GM13977 (cell line): Measurements from ENCODE around the gene MGAT4D.
"Not testable (repeated sequence)": the region's sequence is repeated elsewhere in the genome, so short reads cannot be mapped to it uniquely, and the experiment has no call there.

ENCODE experiments used
- DNase-seq: peaks from one replicate; pipeline ENCODE4 v3.0.0; 2012; ENCODE audit warnings: low spot score
- in situ Hi-C: fragments of 300-500 bp; cut with MboI; formaldehyde crosslinking; loops from one replicate; pipeline ENCODE4 v1.12.0; 2022; ENCODE audit warnings: low sequenced_read_pairs, low pct_unique_long_range_greater_than_20kb, mixed read lengths, inconsistent platforms; ENCODE audit not compliant: unreplicated experiment
- TF ChIP-seq, protein P1 (sequence below): IDR thresholded peaks from 2 replicates; pipeline ENCODE4 v1.5.1; 2012; ENCODE audit warnings: mild to moderate bottlenecking, control low read depth; ENCODE audit not compliant: insufficient read depth; ENCODE audit errors: extremely low read depth, missing control alignments

The MGAT4D gene

DNA sequence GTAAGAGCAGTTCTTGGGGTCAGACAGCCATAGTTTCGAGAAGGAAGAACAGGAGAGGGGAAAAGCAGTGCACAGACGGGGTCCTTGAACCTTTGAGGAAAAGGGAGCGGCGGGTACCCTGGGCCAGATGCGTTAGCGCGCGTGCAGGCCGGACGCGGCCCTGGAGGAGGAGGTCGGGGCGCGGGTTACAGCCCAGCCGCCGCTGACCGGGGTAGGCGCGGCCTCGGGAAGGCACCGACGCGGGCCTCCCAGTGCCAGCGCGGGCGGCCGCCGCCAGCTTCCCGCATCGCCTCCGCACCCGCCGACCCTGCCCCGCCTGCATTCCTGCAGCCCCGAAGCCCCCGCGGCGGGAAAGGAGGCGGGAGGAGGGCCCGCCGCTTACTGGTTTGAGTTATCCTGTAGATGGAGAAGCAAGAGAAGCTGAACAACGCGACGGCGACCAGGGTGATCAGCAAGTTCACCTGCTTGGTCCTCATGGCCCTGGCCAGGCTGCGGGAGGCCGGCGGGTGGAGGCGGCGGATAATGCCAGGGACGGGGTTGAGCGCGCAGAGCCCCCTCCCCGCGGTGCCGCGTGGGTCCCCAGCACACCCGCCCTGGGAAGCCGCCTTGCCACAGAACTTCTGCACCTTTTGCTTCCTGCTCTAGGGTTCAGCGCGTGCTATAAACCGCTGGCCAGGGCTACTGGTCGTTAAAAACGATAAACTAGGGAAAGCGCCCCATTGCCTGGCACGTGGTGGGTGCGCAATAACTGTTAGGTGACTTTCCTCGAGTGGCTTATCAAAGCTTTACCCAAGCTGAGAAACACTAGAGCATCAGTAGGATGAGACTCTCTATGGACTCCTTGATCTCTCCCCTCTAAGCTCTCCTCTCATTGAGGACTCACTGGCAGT lies at the start of gene MGAT4D:
MGAT4D (minus strand) TSS at position 547 of the 890 bp plus-strand sequence; CDS start at position 476, 71 bp downstream.
- DNase-seq = no peak
- in situ Hi-C loops = no loop called here
- TF ChIP-seq, protein P1, sequence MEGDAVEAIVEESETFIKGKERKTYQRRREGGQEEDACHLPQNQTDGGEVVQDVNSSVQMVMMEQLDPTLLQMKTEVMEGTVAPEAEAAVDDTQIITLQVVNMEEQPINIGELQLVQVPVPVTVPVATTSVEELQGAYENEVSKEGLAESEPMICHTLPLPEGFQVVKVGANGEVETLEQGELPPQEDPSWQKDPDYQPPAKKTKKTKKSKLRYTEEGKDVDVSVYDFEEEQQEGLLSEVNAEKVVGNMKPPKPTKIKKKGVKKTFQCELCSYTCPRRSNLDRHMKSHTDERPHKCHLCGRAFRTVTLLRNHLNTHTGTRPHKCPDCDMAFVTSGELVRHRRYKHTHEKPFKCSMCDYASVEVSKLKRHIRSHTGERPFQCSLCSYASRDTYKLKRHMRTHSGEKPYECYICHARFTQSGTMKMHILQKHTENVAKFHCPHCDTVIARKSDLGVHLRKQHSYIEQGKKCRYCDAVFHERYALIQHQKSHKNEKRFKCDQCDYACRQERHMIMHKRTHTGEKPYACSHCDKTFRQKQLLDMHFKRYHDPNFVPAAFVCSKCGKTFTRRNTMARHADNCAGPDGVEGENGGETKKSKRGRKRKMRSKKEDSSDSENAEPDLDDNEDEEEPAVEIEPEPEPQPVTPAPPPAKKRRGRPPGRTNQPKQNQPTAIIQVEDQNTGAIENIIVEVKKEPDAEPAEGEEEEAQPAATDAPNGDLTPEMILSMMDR = no peak

DNA sequence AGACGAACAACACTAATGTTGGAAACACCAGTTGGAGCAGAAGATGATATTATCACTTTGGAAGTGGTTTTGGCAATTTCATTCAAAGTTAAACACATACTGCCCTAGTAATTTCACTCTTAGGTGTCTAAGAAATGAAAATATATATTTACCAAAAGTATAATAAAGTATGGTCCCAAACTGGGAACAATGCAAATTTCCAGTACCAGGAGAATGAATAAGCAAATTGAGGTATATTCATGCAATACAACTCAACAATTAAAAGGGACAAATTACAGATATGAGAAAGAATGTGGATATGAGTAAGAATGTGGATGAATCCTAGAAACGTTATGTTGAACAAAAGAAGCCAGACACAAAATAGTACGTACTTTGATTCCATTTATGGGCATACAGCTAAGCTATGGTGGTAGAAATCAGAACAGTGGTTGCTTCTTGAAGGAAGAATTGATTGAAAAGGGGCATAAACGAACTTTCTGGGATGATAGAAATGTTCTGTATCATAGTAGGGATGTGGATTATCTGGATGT lies 35.9 kb upstream of the MGAT4D start:
- DNase-seq = no peak
- TF ChIP-seq, protein P1 = no peak
- in situ Hi-C loops = no loop called here

DNA sequence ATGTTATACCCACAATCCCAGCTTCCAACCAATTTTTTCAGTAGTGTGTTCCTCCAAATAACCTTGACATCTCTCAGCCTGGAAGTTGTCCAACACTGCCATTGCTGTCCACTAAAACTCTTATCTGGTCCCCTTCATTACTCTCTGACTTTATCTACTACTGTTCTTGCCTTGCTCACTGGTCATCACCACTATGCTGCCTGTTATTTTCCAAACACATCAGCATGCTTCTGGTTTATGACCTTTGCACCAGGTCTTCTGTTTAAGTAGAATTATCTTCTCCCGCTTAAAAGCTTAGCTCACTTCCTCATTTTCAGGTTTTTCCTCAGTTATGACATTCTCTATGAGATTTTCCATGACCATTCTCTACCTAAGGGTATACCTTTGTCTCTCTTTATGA lies 31.3 kb upstream of the MGAT4D start:
- in situ Hi-C loops = no loop called here
- TF ChIP-seq, protein P1 = no peak
- DNase-seq = no peak

DNA sequence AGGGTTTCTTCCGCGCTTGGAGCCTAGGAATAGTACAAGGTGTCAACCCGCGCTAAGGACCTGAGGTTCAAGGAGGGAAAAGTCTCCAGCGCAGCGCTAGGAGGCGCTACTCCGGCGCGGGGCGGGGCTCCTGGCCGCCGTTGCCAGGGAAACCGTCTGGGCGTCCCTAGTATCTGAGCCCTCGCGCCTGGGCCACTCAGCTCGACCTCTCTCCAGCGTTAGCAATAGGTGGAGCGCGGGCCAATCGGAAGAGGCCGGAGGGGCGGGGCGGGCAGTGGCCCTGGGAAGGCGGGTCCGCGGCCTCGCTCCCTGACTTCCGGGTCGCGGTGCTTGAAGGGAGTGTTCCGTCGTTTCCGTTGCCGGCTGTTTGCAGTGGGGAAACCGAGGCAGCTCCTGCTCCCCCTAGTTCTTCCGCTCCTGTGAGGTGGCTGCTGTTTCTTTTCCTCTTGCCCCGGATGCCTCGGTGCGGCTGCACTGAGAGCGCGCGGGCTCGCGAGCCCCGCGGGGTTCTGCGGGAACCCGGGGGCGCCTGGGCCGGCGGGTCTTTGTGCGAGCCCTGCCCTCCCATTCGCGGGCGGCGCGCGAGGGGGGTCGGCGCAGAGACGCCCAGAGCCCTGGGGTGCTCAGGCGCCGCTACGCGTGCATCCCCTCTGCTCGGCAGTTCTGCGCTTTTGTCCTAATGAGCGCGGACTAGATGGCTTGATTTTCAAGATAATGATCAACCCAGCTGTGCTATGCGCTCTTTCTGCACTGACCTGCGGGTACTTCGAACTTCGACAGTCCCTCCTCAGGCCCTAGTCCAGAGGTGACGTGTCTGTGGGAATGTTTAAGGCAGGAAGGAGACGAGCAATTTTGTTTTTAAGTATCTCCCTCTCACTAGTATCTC lies 26.0 kb upstream of the MGAT4D start, which contains the start of gene ELMOD2:
ELMOD2 (plus strand) TSS at position 312 of the 886 bp plus-strand sequence. CDS start 1,261 bp downstream, outside the sequence.
- in situ Hi-C loops = no loop called here

GRCh38 chr4:140523370-140523856 lies 25.3 kb upstream of the MGAT4D start:
- no peak for DNase-seq
- TF ChIP-seq, protein P1 = no peak
- in situ Hi-C loops = no loop called here

More for the DNA sequence above, 26.0 kb upstream of the MGAT4D start, which contains the start of gene ELMOD2:
- DNase-seq = peak; percentile 97
- TF ChIP-seq, protein P1 = peak; percentile 95

DNA sequence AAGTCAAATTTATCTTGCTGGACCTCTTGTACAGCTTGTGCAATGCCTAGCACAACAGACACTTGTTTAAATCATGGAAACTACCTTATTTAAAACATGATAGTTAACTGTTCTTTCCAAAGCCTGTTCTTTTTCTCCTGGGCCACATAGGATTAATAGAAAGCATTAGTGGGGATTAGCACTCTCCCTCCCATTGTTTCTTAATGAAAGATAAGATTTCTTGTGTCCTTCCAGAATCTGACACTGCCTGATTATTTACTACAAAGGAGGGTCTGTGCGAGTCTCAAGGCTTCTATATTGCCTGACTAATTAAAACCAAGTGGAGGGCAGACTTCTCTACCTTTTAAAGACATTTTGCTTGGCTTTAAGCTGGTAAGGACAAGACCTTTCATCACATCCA lies 17.3 kb upstream of the MGAT4D start:
- TF ChIP-seq, protein P1 = no peak
- in situ Hi-C loops = no loop called here
- DNase-seq = no peak

- DNase-seq, in situ Hi-C loops: not testable (repeated sequence)
Measured at GRCh38 chr4:140513765-140514164, 15.7 kb upstream of the MGAT4D start.
